ENCODE data around the gene DGKZ.
A peak's percentile ranks its signal among the peaks of the same experiment; 100 is the strongest.

DGKZ gene

GRCh38 chr11:46381048-46381818, 34.0 kb downstream of the DGKZ start, which contains the start of gene MDK:
Gene MDK (plus strand): TSS chr11:46381669. CDS start chr11:46382058, 389 bp downstream.
- POLR2A ChIA-PET, result no interaction called here
- TF ChIP-seq, protein P1, sequence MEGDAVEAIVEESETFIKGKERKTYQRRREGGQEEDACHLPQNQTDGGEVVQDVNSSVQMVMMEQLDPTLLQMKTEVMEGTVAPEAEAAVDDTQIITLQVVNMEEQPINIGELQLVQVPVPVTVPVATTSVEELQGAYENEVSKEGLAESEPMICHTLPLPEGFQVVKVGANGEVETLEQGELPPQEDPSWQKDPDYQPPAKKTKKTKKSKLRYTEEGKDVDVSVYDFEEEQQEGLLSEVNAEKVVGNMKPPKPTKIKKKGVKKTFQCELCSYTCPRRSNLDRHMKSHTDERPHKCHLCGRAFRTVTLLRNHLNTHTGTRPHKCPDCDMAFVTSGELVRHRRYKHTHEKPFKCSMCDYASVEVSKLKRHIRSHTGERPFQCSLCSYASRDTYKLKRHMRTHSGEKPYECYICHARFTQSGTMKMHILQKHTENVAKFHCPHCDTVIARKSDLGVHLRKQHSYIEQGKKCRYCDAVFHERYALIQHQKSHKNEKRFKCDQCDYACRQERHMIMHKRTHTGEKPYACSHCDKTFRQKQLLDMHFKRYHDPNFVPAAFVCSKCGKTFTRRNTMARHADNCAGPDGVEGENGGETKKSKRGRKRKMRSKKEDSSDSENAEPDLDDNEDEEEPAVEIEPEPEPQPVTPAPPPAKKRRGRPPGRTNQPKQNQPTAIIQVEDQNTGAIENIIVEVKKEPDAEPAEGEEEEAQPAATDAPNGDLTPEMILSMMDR (IDR thresholded peaks at IDR 0.05; ENCODE audit: control extremely low read depth, extremely low read depth, low read depth, missing control alignments), result no peak

GRCh38 chr11:46381819-46382645, 34.8 kb downstream of the DGKZ start:
- peak; percentile 51 for DNase-seq (ENCODE audit: extremely low spot score)
- CTCF ChIA-PET, result interaction anchor here (0.8 to 1.7 kb wide), 3 partner anchors 10 to 147 kb away, joined by 3 to 10 read pairs (median 8); partner anchors contain the start of gene CHRM4
- TF ChIP-seq, protein P1 (IDR thresholded peaks at IDR 0.05; ENCODE audit: control extremely low read depth, extremely low read depth, low read depth, missing control alignments), result no peak
- POLR2A ChIA-PET, result no interaction called here

More at GRCh38 chr11:46381048-46381818, 34.0 kb downstream of the DGKZ start, which contains the start of gene MDK:
- DNase-seq (ENCODE audit: extremely low spot score), result peak; percentile 48
- CTCF ChIA-PET, result interaction anchor here (0.6 kb wide), 1 partner anchor 9 kb away, joined by 4 read pairs; no protein-coding TSS in a partner anchor

DNA sequence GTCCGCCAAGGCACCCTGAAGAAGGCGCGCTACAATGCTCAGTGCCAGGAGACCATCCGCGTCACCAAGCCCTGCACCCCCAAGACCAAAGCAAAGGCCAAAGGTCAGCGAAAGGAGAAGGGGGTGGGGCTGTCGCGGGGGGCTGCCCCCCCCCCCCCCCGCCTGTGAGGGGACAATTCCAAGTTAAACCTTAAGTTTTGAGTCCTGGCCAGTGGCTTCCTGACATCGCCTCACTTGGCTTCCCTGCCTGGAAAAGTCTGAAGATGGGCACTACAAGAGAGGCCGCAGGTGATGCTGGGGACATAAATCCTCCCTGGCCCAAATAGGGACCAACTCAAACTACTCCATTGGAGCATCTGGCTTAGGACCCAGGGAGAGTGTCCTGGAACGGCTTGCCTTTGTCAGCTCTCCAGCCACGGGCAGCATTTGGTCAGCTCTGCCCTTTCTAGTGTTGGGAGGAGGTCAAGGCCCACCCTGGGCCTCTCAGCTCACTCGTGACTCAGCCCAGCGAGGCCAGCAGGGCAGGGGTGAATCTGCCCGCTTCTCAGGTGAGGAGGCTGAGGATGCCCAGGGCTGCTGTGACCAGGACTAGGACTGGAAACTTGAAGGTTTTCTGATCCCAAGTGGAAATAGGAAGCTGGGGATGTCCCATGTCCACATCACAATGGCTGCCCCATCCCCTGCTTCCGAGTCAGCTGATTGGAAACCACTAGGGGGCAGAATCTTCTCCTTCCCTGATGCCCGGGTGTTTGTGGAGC, 35.6 kb downstream of the DGKZ start:
- ChIA-PET CTCF (interaction anchor here (0.8 to 1.7 kb wide), 6 partner anchors 10 to 146 kb away, joined by 3 to 10 read pairs (median 4); partner anchors contain the start of gene CHRM4), POLR2A (interaction anchor here (0.5 kb wide), 1 partner anchor 134 kb away, joined by 4 read pairs; no protein-coding TSS in a partner anchor)
- no peak for DNase-seq (ENCODE audit: extremely low spot score)
- TF ChIP-seq, protein P1 (IDR thresholded peaks at IDR 0.05; ENCODE audit: control extremely low read depth, extremely low read depth, low read depth, missing control alignments), result no peak

GRCh38 chr11:46383404-46383758, 36.1 kb downstream of the DGKZ start:
- TF ChIP-seq, protein P1 (IDR thresholded peaks at IDR 0.05; ENCODE audit: control extremely low read depth, extremely low read depth, low read depth, missing control alignments), result no peak
- no peak for DNase-seq (ENCODE audit: extremely low spot score)
- ChIA-PET CTCF (interaction anchor here (0.9 to 1.7 kb wide), 6 partner anchors 9 to 234 kb away, joined by 3 to 10 read pairs (median 4); partner anchors contain the start of genes ATG13, CHRM4 and HARBI1), POLR2A (no interaction called here)

DNA sequence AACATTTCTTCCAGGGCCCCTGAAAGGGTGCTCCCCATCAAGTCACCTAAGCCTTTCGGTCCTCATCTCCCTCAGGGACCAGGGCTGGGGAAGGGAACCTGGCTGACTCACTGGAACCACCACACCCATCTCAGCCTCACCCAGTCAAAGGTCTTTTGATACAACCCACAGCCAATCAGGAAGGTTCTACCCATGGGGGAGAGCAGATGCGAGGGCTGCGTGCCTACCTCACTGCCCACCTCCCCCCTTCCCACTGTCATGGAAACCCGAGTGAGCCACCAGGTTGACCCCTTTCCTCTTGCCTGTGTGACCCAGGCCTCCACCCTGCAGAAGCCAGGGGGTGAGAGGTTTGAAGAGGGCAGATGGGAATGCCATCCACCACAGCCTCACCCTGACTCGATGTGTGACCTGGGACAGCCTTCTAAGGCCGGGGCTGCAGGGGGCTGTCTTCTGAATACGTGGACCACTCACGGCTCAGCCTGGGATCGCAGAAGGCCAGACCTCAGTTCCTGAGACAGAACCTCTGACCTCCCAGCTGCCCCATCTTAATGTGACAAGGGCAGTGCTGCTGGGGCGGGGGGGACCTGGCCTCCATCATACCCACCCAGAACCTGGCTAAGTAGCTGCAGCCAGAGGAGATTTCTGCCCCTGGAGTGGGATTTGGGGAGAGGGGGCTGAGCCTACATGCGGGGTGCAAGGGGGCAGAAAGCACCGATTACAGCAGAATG, 36.9 kb downstream of the DGKZ start:
- TF ChIP-seq, protein P1 (IDR thresholded peaks at IDR 0.05; ENCODE audit: control extremely low read depth, extremely low read depth, low read depth, missing control alignments), result no peak
- POLR2A ChIA-PET, result no interaction called here
- CTCF ChIA-PET, result interaction anchor here (0.9 to 1.7 kb wide), 6 partner anchors 8 to 233 kb away, joined by 3 to 10 read pairs (median 4); partner anchors contain the start of genes ATG13, CHRM4 and HARBI1
- DNase-seq (ENCODE audit: extremely low spot score), result no peak

Measured in GM10248 (cell line).